K562 (cell line): ENCODE data around the gene THADA. TPM values are rescaled to one million over a fixed set of nuclear protein-coding genes. Genes with fewer than 3 reads are reported as not detected.

Experiments
- ATAC-seq: fragments of 200-7000 bp; cut with Tn5 transposase; 3 replicates; pipeline ENCODE4 v1.9.1; 2020; ENCODE audit warnings: moderate library complexity
- BruUV-seq: library from RNA; stranded (reverse); fragments of 400-500 nt; replicated peaks from 2 replicates; lab custom pipeline; 2021; lab: Mats Ljungman, UMichigan
- CTCF ChIA-PET: fragments of 300-600 bp; formaldehyde crosslinking; extraction: SDS; loops from one replicate; lab custom pipeline; 2021; ENCODE audit warnings: low intra/inter-chr PET ratio; lab: Yijun Ruan, JAX
- POLR2A ChIA-PET: fragments of 300-600, 350-650 bp; sonication (Branson Sonifier 250); formaldehyde crosslinking; extraction: SDS; loops from one replicate; lab custom pipeline; 2021; ENCODE audit warnings: antibody characterized with exemption, inconsistent platforms; lab: Yijun Ruan, JAX
- DNase-seq, 4 experiments: peaks; one replicate each; pipeline versions ENCODE4 v3.0.0 to v3.0.0-alpha.2; 2011 to 2018; ENCODE audit warnings: low spot score in 3 of 4, mixed read lengths in 3 of 4; ENCODE audit errors: extremely low read depth in 1 of 4
- FAIRE-seq: peaks from 2 replicates; lab custom pipeline; 2011; peaks lifted over from hg19 to GRCh38; lab: Jason Lieb, UNC
- H2AFZ ChIP-seq: 2 replicates; pipeline ENCODE4 v1.6.0; 2011; ENCODE audit warnings: low read depth, low read length, control low read depth, inconsistent platforms
- H3K27ac ChIP-seq: fragments of 200-600 bp; 3 replicates; pipeline ENCODE4 v1.8.0; 2011; ENCODE audit warnings: low read depth, mild to moderate bottlenecking, control low read depth, inconsistent platforms, low read length, moderate library complexity, mixed read lengths; ENCODE audit errors: extremely low read depth
- H3K27me3 ChIP-seq, 2 experiments: fragments of 300-600 bp in 1 of 2; 2 replicates in 1 of 2; 3 replicates in 1 of 2; pipeline versions ENCODE4 v1.6.0 to v1.8.0; 2011; ENCODE audit warnings: inconsistent platforms in 2 of 2, low read length in 2 of 2, mild to moderate bottlenecking in 1 of 2, mixed read lengths in 1 of 2, moderate library complexity in 1 of 2; ENCODE audit not compliant: control insufficient read depth in 2 of 2, insufficient read depth in 2 of 2
- H3K36me3 ChIP-seq: fragments of 300-600 bp; 3 replicates; pipeline ENCODE4 v1.8.0; 2011; ENCODE audit warnings: mild to moderate bottlenecking, low read length, inconsistent platforms; ENCODE audit not compliant: control insufficient read depth, insufficient read depth
- H3K4me1 ChIP-seq, 2 experiments: fragments of 200-600 bp in 1 of 2; replicated peaks in 1 of 2; 2 replicates in 1 of 2; 3 replicates in 1 of 2; pipeline versions ENCODE4 v1.5.1 to v1.8.0; 2011; ENCODE audit warnings: inconsistent platforms in 2 of 2, low read length in 2 of 2, mild to moderate bottlenecking in 1 of 2, mixed read lengths in 1 of 2, moderate library complexity in 1 of 2; ENCODE audit not compliant: control insufficient read depth in 2 of 2, insufficient read depth in 2 of 2
- H3K4me2 ChIP-seq: 2 replicates; pipeline ENCODE4 v1.6.1; 2011; ENCODE audit warnings: low read length, control low read depth, inconsistent platforms, mixed read lengths; ENCODE audit not compliant: insufficient read depth
- H3K4me3 ChIP-seq: fragments of 200-600 bp; sonication (generic), shearing (Covaris generic); 2 replicates; pipeline ENCODE4 v1.5.1; 2016; ENCODE audit warnings: control low read depth, inconsistent platforms
- H3K79me2 ChIP-seq: fragments of 200-600 bp; 3 replicates; pipeline ENCODE4 v1.8.0; 2011; ENCODE audit warnings: low read length, inconsistent platforms; ENCODE audit not compliant: control insufficient read depth, insufficient read depth
- H3K9ac ChIP-seq, 2 experiments: 2 replicates each; pipeline versions ENCODE4 v1.6.0 to v1.6.1; 2011; ENCODE audit warnings: low read depth in 2 of 2, low read length in 2 of 2, control low read depth in 1 of 2, inconsistent platforms in 1 of 2, mild to moderate bottlenecking in 1 of 2, mixed read lengths in 1 of 2; ENCODE audit not compliant: insufficient read depth in 1 of 2
- H3K9me1 ChIP-seq: one replicate; pipeline ENCODE4 v1.6.0; 2011; ENCODE audit warnings: inconsistent platforms, mild to moderate bottlenecking, low read length, moderate library complexity; ENCODE audit not compliant: control insufficient read depth, insufficient read depth
- H3K9me3 ChIP-seq: replicated peaks from 2 replicates; pipeline ENCODE4 v1.5.1; 2011; ENCODE audit warnings: low read depth, low read length, inconsistent platforms; ENCODE audit not compliant: control insufficient read depth, insufficient read depth
- H4K20me1 ChIP-seq: replicated peaks from 2 replicates; pipeline ENCODE4 v1.6.1; 2011; ENCODE audit warnings: low read length, inconsistent platforms, mixed read lengths; ENCODE audit not compliant: control insufficient read depth, insufficient read depth
- CREM ChIP-seq: IDR thresholded peaks from 2 replicates; pipeline ENCODE4 v1.6.1; 2014; ENCODE audit warnings: antibody characterized with exemption, low read depth
- FIP1L1 ChIP-seq: fragments of 200-400 bp; formaldehyde crosslinking; IDR thresholded peaks from 2 replicates; pipeline ENCODE4 v1.6.1; 2018; ENCODE audit warnings: mild to moderate bottlenecking, low read depth, low read length; ENCODE audit not compliant: poor library complexity, severe bottlenecking
- HCFC1 ChIP-seq: IDR thresholded peaks from 2 replicates; pipeline ENCODE4 v1.6.1; 2012; ENCODE audit warnings: low read depth, low read length, improper control_type of control experiment
- HNRNPUL1 ChIP-seq: fragments of 200-400 bp; formaldehyde crosslinking; IDR thresholded peaks from 2 replicates; pipeline ENCODE4 v1.6.1; 2017; ENCODE audit warnings: low read length
- KDM4B ChIP-seq, 2 experiments: fragments of 450-650 bp in 1 of 2; sonication (generic) in 1 of 2; IDR thresholded peaks; 2 replicates each; pipeline ENCODE4 v1.6.1; 2016 to 2017; ENCODE audit warnings: borderline replicate concordance in 2 of 2, antibody characterized with exemption in 1 of 2, low read depth in 1 of 2, mild to moderate bottlenecking in 1 of 2
- MAFF ChIP-seq: IDR thresholded peaks from 2 replicates; pipeline ENCODE4 v1.6.1; 2012; ENCODE audit warnings: low read length, improper control_type of control experiment
- NFRKB ChIP-seq: fragments of 450-650 bp; IDR thresholded peaks from 2 replicates; pipeline ENCODE4 v1.6.1; 2016; ENCODE audit warnings: low read depth
- NONO ChIP-seq, 2 experiments: fragments of 200-400 bp in 1 of 2; fragments of 450-650 bp in 1 of 2; formaldehyde crosslinking in 1 of 2; IDR thresholded peaks; 2 replicates each; pipeline ENCODE4 v1.6.1; 2017; ENCODE audit warnings: low read depth in 2 of 2, mild to moderate bottlenecking in 2 of 2, moderate library complexity in 2 of 2, low read length in 1 of 2
- NR1H2 ChIP-seq: sonication (generic); formaldehyde crosslinking; IDR thresholded peaks from 2 replicates; pipeline ENCODE4 v1.4.0; 2020; ENCODE audit warnings: mild to moderate bottlenecking, missing genetic modification reagents
- NR2C1 ChIP-seq, 2 experiments: fragments of 450-650 bp; IDR thresholded peaks; 2 replicates each; pipeline ENCODE4 v1.6.1; 2017; ENCODE audit warnings: mild to moderate bottlenecking in 2 of 2, antibody characterized with exemption in 1 of 2, inconsistent platforms in 1 of 2, missing compliant biosample characterization in 1 of 2, missing genetic modification characterization in 1 of 2
- POLR2A ChIP-seq: fragments of 450-650 bp; conservative IDR thresholded peaks from 2 replicates; pipeline ENCODE4 v1.6.1; 2016
- POLR3G ChIP-seq: IDR thresholded peaks from 2 replicates; pipeline ENCODE4 v1.6.1; 2011; ENCODE audit not compliant: insufficient read length, insufficient replicate concordance; ENCODE audit errors: extremely low read depth
- ZNF212 ChIP-seq: fragments of 450-650 bp; formaldehyde crosslinking; IDR thresholded peaks from 2 replicates; pipeline ENCODE4 v1.4.0; 2020; ENCODE audit warnings: mild to moderate bottlenecking
- ZNF699 ChIP-seq: fragments of 250-450 bp; sonication (Bioruptor Pico); IDR thresholded peaks from 2 replicates; pipeline ENCODE4 v1.8.0; 2021; ENCODE audit warnings: mild to moderate bottlenecking, moderate library complexity; ENCODE audit not compliant: insufficient replicate concordance
- WGBS: fragments of 100-300 bp; shearing (Covaris generic); methylation state at CpG from one replicate; pipeline ENCODE4 v1.1.6; 2016; ENCODE audit warnings: low coverage, mixed read lengths; ENCODE audit not compliant: insufficient coverage; ENCODE audit errors: missing lambda C conversion rate; 5-methylcytosine and 5-hydroxymethylcytosine counted together
- in situ Hi-C: fragments of 300-500 bp; cut with MboI; formaldehyde crosslinking; loops from 4 replicates; pipeline ENCODE4 v1.15.0; 2018; ENCODE audit warnings: inconsistent platforms, mixed read lengths
- intact Hi-C: fragments of 100-400 bp; cut with micrococcal nuclease; formaldehyde crosslinking; loops from 2 replicates; pipeline ENCODE4 v1.14.2; 2022
- polyA plus RNA-seq, 8 experiments: library from polyadenylated mRNA; depleted of rRNA in 4 of 8; stranded (reverse) in 5 of 8; unstranded in 3 of 8; fragments of >200 nt; fragmentation: Nextera tagmentation in 2 of 8; fragmentation: Illumina TruSeq in 1 of 8; extraction: Ambion mirVana in 2 of 8; extraction: Trizol in 1 of 8; gene quantifications; 2 replicates each; pipeline versions ENCODE4 v1.2.1 to v1.2.3, GENCODE V29; 2011 to 2014; ENCODE audit warnings: inconsistent platforms in 1 of 8, missing spikeins in 1 of 8
- total RNA-seq, 7 experiments: library from RNA; depleted of rRNA in 6 of 7; stranded (reverse); fragments of >200 nt in 6 of 7; fragmentation: Illumina TruSeq in 2 of 7; extraction: Trizol in 2 of 7; gene quantifications; 2 replicates each; pipeline versions ENCODE4 v1.2.1 to v1.2.3, GENCODE V29; 2011 to 2021; ENCODE audit warnings: low replicate concordance in 1 of 7
- TF ChIP-seq, protein P1 (sequence below): IDR thresholded peaks from 3 replicates; pipeline ENCODE4 v1.6.1; 2011; ENCODE audit warnings: borderline replicate concordance, mild to moderate bottlenecking, moderate library complexity; ENCODE audit not compliant: insufficient read length; ENCODE audit errors: extremely low read depth
- TF ChIP-seq, protein P2 (sequence below): fragments of 250-450 bp; sonication (Bioruptor Pico); IDR thresholded peaks from 2 replicates; pipeline ENCODE4 v1.5.0; 2022; ENCODE audit warnings: mild to moderate bottlenecking

Gene THADA
- total and polyA plus RNA-seq, 9 of the 15 experiments (the other 6 are each of a cell fraction or from before 2014, with no cell fraction given) = 17.8 to 34.7 (median 31.9) TPM

DNA sequence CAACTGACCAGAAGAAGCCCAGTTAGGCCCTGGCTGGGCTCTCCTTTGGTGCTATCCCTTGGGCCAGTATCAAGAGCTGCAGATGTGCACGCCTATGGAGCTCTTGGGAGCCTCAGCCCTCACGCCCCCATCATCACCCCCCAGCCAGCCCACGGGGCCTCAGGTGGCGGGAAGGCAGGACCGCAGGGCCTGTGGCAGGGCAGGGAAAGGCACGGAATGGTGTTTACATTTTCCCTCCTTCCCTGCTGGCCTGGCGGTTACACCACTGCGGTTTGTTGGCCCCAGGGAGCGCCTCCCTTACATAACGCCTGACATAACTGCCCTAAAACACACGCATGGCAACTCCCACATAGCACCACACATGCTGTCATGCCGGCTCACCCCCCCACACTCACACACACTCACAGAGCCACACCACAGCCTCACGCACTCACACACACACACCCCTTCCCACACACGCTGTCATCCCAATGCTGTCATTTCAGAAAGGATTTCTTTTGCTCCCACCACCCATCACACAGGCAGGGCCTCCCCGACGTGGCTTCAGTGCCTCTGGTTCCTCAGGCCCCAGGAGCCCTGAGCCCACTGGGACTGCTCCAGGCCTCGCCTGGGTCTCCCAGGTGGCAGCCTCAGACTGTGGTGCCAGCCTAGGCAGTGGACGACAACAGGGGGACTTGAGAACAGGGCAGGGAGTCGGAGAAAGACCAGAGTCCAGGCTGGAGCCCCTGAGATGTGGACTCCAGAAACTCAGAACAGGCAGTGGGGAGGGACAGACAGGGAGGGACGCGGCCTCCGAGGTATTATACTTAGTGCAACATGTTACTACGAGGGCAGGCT is 385.2 kb downstream of the THADA start:
- Histone ChIP-seq H3K27me3 (no peaks in the 10 kb centered on the region), H3K27ac (peak overlapping the region; percentile 53; the same call in 2 of the 3 replicates), H3K4me1 (peaks cover 26 to 32% of the 10 kb centered on the region in 2 experiments), H3K9me3 (no peaks in the 10 kb centered on the region), H3K9ac (peak overlapping the region; percentile 27 to 86; a peak in 3 of 4 replicates), H2AFZ (peak overlapping the region; percentile 94), H3K79me2 (no peaks in the 10 kb centered on the region), H3K4me2 (peak overlapping the region; percentile 28; the same call in 1 of the 2 replicates), H3K9me1 (no peaks in the 10 kb centered on the region), H4K20me1 (no peaks in the 10 kb centered on the region), H3K36me3 (no peaks in the 10 kb centered on the region), H3K4me3 (no peak overlapping the region)
- POLR2A ChIA-PET = interaction anchor here (0.6 to 1.8 kb wide), 5 partner anchors 9 to 288 kb away, joined by 3 to 6 read pairs (median 4); no protein-coding TSS in a partner anchor
- WGBS = 48% methylated on average over 22 of the region's 23 CpGs
- FAIRE-seq = peak; percentile 85
- intact Hi-C loops (no loop called here), in situ Hi-C loops (no loop called here)
- CTCF ChIA-PET = no interaction called here
- DNase-seq = peak; percentile 56 to 77 (median 58)
- no TSS peak for BruUV-seq
- ATAC-seq = peak; percentile 80
- no peak for TF ChIP-seq POLR3G
- TF ChIP-seq CREM = peak; percentile 81
- TF ChIP-seq, protein P1, sequence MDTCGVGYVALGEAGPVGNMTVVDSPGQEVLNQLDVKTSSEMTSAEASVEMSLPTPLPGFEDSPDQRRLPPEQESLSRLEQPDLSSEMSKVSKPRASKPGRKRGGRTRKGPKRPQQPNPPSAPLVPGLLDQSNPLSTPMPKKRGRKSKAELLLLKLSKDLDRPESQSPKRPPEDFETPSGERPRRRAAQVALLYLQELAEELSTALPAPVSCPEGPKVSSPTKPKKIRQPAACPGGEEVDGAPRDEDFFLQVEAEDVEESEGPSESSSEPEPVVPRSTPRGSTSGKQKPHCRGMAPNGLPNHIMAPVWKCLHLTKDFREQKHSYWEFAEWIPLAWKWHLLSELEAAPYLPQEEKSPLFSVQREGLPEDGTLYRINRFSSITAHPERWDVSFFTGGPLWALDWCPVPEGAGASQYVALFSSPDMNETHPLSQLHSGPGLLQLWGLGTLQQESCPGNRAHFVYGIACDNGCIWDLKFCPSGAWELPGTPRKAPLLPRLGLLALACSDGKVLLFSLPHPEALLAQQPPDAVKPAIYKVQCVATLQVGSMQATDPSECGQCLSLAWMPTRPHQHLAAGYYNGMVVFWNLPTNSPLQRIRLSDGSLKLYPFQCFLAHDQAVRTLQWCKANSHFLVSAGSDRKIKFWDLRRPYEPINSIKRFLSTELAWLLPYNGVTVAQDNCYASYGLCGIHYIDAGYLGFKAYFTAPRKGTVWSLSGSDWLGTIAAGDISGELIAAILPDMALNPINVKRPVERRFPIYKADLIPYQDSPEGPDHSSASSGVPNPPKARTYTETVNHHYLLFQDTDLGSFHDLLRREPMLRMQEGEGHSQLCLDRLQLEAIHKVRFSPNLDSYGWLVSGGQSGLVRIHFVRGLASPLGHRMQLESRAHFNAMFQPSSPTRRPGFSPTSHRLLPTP = no peak
- no peak for TF ChIP-seq FIP1L1
- TF ChIP-seq NR2C1 (IDR thresholded peaks at IDR 0.05) = peak; percentile 23; the same call in 1 of the 2 replicates
- TF ChIP-seq NR2C1 (tag; IDR thresholded peaks at IDR 0.05) = 0 out of 2 replicates have a peak, but pooled peaks have one; percentile 42
- TF ChIP-seq NONO (IDR thresholded peaks at IDR 0.05; ENCODE audit: low read depth in 2 of 2, low read length in 1 of 2) = no peak
- TF ChIP-seq KDM4B (IDR thresholded peaks at IDR 0.05; ENCODE audit: borderline replicate concordance in 2 of 2, low read depth in 1 of 2) = peak in 1 of 2 experiments; percentile 84; a peak in 2 of 4 replicates
- TF ChIP-seq HCFC1 = no peak
- TF ChIP-seq MAFF = no peak
- TF ChIP-seq HNRNPUL1 = no peak
- no peak for TF ChIP-seq ZNF212 (CRISPR knock-in tag)
- no peak for TF ChIP-seq ZNF699 (CRISPR knock-in tag)
- TF ChIP-seq POLR2A = no peak
- TF ChIP-seq NR1H2 (CRISPR knock-in tag) = no peak
- TF ChIP-seq NFRKB = peak; percentile 69; the same call in 1 of the 2 replicates
- TF ChIP-seq, protein P2, sequence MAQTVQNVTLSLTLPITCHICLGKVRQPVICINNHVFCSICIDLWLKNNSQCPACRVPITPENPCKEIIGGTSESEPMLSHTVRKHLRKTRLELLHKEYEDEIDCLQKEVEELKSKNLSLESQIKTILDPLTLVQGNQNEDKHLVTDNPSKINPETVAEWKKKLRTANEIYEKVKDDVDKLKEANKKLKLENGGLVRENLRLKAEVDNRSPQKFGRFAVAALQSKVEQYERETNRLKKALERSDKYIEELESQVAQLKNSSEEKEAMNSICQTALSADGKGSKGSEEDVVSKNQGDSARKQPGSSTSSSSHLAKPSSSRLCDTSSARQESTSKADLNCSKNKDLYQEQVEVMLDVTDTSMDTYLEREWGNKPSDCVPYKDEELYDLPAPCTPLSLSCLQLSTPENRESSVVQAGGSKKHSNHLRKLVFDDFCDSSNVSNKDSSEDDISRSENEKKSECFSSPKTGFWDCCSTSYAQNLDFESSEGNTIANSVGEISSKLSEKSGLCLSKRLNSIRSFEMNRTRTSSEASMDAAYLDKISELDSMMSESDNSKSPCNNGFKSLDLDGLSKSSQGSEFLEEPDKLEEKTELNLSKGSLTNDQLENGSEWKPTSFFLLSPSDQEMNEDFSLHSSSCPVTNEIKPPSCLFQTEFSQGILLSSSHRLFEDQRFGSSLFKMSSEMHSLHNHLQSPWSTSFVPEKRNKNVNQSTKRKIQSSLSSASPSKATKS (CRISPR knock-in tag) = no peak
